NCI-H345 treated with DMSO at 0.1 percent for 48 hours (cell line): Measurements from ENCODE around the gene CIBAR2.

Experiments
- DNase-seq: peaks from one replicate; lab custom pipeline; 2025; ENCODE audit not compliant: unreplicated experiment; lab: John Stamatoyannopoulos, UW

CIBAR2 gene

GRCh38 chr16:85083051-85083639 lies 29.1 kb downstream of the CIBAR2 start:
- DNase-seq = no peak

- DNase-seq = no peak
Measured at GRCh38 chr16:85082173-85083050, 29.9 kb downstream of the CIBAR2 start.

- DNase-seq = no peak
Measured at GRCh38 chr16:85081765-85082164, 30.5 kb downstream of the CIBAR2 start.

- DNase-seq = no peak
Measured at GRCh38 chr16:85081038-85081437, 31.2 kb downstream of the CIBAR2 start.

GRCh38 chr16:85079785-85080570 lies 32.3 kb downstream of the CIBAR2 start:
- DNase-seq = no peak

- no peak for DNase-seq
Measured at GRCh38 chr16:85078952-85079351, 33.3 kb downstream of the CIBAR2 start.

- DNase-seq = no peak
Measured at GRCh38 chr16:85078226-85078625, 34.0 kb downstream of the CIBAR2 start.

- DNase-seq = no peak
Measured at GRCh38 chr16:85077576-85078125, 34.6 kb downstream of the CIBAR2 start.

- DNase-seq = no peak
Measured at GRCh38 chr16:85077039-85077438, 35.2 kb downstream of the CIBAR2 start.

- DNase-seq = no peak
Measured at GRCh38 chr16:85075236-85075924, 36.9 kb downstream of the CIBAR2 start.

GRCh38 chr16:85074225-85074914 lies 37.9 kb downstream of the CIBAR2 start:
- DNase-seq = no peak

- DNase-seq = no peak
Measured at GRCh38 chr16:85072947-85073346, 39.3 kb downstream of the CIBAR2 start.

- DNase-seq = no peak
Measured at GRCh38 chr16:85072076-85072860, 40.0 kb downstream of the CIBAR2 start.

- no peak for DNase-seq
Measured at GRCh38 chr16:85069171-85069570, 43.1 kb downstream of the CIBAR2 start.

GRCh38 chr16:85068746-85069145 lies 43.5 kb downstream of the CIBAR2 start:
- DNase-seq = no peak

- no peak for DNase-seq
Measured at GRCh38 chr16:85067426-85067825, 44.8 kb downstream of the CIBAR2 start.

- DNase-seq = no peak
Measured at GRCh38 chr16:85067024-85067423, 45.2 kb downstream of the CIBAR2 start.

GRCh38 chr16:85066346-85066885 lies 45.9 kb downstream of the CIBAR2 start:
- DNase-seq = no peak

- no peak for DNase-seq
Measured at GRCh38 chr16:85065099-85065498, 47.2 kb downstream of the CIBAR2 start.
